Nephron progenitor cell (in vitro differentiated cells): Measurements from ENCODE around the gene TMEM117.

Experiments
- DNase-seq: peaks from one replicate; pipeline ENCODE4 v3.0.0; 2021
- H3K27ac Mint-ChIP-seq: 2 replicates; pipeline ENCODE4 v1.8.0; 2021; ENCODE audit warnings: mild to moderate bottlenecking, moderate library complexity, mixed read lengths
- H3K27me3 Mint-ChIP-seq: 2 replicates; pipeline ENCODE4 v1.8.0; 2021; ENCODE audit warnings: mild to moderate bottlenecking, low read depth, mixed read lengths; ENCODE audit not compliant: poor library complexity
- H3K36me3 Mint-ChIP-seq: 2 replicates; pipeline ENCODE4 v1.8.0; 2021; ENCODE audit warnings: low read depth, mixed read lengths
- H3K4me1 Mint-ChIP-seq: 2 replicates; pipeline ENCODE4 v1.8.0; 2021; ENCODE audit warnings: mixed read lengths
- H3K4me3 Mint-ChIP-seq: 2 replicates; pipeline ENCODE4 v1.8.0; 2021; ENCODE audit warnings: mild to moderate bottlenecking, moderate library complexity, mixed read lengths
- H3K9me3 Mint-ChIP-seq: 2 replicates; pipeline ENCODE4 v1.8.0; 2021; ENCODE audit warnings: mild to moderate bottlenecking, moderate library complexity, mixed read lengths
- CTCF ChIP-seq: fragments of 200-600 bp; sonication (generic); IDR thresholded peaks from 2 replicates; pipeline ENCODE4 v1.5.0; 2021; ENCODE audit warnings: antibody characterized with exemption

Gene TMEM117

GRCh38 chr12:43835656-43836474 lies at the start of gene TMEM117:
Gene TMEM117, plus strand, starts transcription at chr12:43836081.
- peak within 1 kb of the TSS; percentile 85 for H3K4me3 Mint-ChIP-seq
- TF ChIP-seq CTCF: no peak
- peaks cover 14% of the 10 kb centered on the region for H3K4me1 Mint-ChIP-seq
- no peaks in the 10 kb centered on the region for H3K36me3 Mint-ChIP-seq
- peaks cover 35% of the 10 kb centered on the region for H3K27me3 Mint-ChIP-seq
- peak; percentile 74 for DNase-seq
- H3K27ac Mint-ChIP-seq: no peak within 1 kb of the TSS
- H3K9me3 Mint-ChIP-seq: no peaks in the 10 kb centered on the region

GRCh38 chr12:43786899-43787693 lies 48.8 kb upstream of the TMEM117 start:
- no peaks in the 10 kb centered on the region for H3K4me1 Mint-ChIP-seq
- no peaks in the 10 kb centered on the region for H3K9me3 Mint-ChIP-seq
- peaks cover 4% of the 10 kb centered on the region for H3K36me3 Mint-ChIP-seq
- no peak for TF ChIP-seq CTCF
- H3K4me3 Mint-ChIP-seq: no peak overlapping the region
- DNase-seq: no peak
- no peaks in the 10 kb centered on the region for H3K27me3 Mint-ChIP-seq
- H3K27ac Mint-ChIP-seq: no peak overlapping the region

GRCh38 chr12:43789941-43790340 lies 45.9 kb upstream of the TMEM117 start:
- TF ChIP-seq CTCF: no peak
- no peak for DNase-seq
- H3K9me3 Mint-ChIP-seq: no peaks in the 10 kb centered on the region
- H3K36me3 Mint-ChIP-seq: peaks cover 12% of the 10 kb centered on the region
- H3K27ac Mint-ChIP-seq: no peak overlapping the region
- no peaks in the 10 kb centered on the region for H3K4me1 Mint-ChIP-seq
- H3K27me3 Mint-ChIP-seq: no peaks in the 10 kb centered on the region
- no peak overlapping the region for H3K4me3 Mint-ChIP-seq

GRCh38 chr12:43795716-43796280 lies 40.1 kb upstream of the TMEM117 start:
- no peak for DNase-seq
- no peak overlapping the region for H3K4me3 Mint-ChIP-seq

GRCh38 chr12:43797561-43798217 lies 38.2 kb upstream of the TMEM117 start:
- no peaks in the 10 kb centered on the region for H3K4me1 Mint-ChIP-seq
- peaks cover 43% of the 10 kb centered on the region for H3K36me3 Mint-ChIP-seq
- no peak overlapping the region for H3K4me3 Mint-ChIP-seq
- no peaks in the 10 kb centered on the region for H3K27me3 Mint-ChIP-seq
- no peak overlapping the region for H3K27ac Mint-ChIP-seq
- TF ChIP-seq CTCF: no peak
- H3K9me3 Mint-ChIP-seq: no peaks in the 10 kb centered on the region
- no peak for DNase-seq

More at GRCh38 chr12:43795716-43796280, 40.1 kb upstream of the TMEM117 start:
- Mint-ChIP-seq H3K4me1 (no peaks in the 10 kb centered on the region), H3K36me3 (peaks cover 39% of the 10 kb centered on the region), H3K27me3 (no peaks in the 10 kb centered on the region), H3K9me3 (no peaks in the 10 kb centered on the region), H3K27ac (no peak overlapping the region)
- no peak for TF ChIP-seq CTCF
